ENCODE results near the gene SFXN4. TPM values are rescaled to one million over a fixed set of nuclear protein-coding genes. Genes with fewer than 3 reads are reported as not detected.

The SFXN4 gene
- total and polyA plus RNA-seq, 2 of the 13 experiments (the other 11 are each of a cell fraction or from before 2014, with no cell fraction given), result 47.7 to 64.9 TPM

DNA sequence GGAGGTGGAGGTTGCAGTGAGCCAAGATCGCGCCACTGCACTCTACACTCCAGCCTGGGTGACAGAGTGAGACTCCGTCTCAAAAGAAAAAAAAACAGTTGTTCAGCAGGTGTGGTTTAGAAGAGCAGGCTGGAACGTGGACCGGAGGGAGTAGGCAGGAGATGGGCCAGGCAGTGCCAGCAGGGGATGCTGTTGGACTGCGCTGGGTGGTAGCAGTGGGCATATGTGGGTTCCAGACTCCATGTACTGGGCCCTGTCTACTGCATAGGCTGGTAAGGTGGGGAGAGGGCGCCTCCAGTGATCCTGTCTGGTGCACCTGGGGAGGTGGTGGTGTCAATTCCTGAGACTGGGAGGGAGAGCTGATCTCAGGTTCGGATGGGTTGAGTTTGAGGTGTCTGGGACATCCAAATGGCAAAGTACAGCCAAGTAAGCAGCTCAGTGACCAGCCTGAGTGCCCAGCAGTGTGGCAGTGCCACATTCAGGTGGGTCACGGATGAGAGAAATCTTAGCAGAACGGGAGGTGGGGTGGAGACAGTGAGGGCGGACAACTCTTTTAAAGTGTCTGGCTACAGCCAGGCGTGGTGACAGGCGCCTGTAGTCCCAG, 25.9 kb downstream of the SFXN4 start (continued):
- TF ChIP-seq ZNF318 (CRISPR knock-in tag; IDR thresholded peaks at IDR 0.05), result no peak
- no peak for TF ChIP-seq UBTF (CRISPR knock-in tag; IDR thresholded peaks at IDR 0.05)
- no peak for TF ChIP-seq ZNF879 (CRISPR knock-in tag; IDR thresholded peaks at IDR 0.05)
- TF ChIP-seq HNRNPL (IDR thresholded peaks at IDR 0.05; ENCODE audit: low read depth, low read length), result peak; percentile 75; the same call in 1 of the 2 replicates
- TF ChIP-seq, protein P1, sequence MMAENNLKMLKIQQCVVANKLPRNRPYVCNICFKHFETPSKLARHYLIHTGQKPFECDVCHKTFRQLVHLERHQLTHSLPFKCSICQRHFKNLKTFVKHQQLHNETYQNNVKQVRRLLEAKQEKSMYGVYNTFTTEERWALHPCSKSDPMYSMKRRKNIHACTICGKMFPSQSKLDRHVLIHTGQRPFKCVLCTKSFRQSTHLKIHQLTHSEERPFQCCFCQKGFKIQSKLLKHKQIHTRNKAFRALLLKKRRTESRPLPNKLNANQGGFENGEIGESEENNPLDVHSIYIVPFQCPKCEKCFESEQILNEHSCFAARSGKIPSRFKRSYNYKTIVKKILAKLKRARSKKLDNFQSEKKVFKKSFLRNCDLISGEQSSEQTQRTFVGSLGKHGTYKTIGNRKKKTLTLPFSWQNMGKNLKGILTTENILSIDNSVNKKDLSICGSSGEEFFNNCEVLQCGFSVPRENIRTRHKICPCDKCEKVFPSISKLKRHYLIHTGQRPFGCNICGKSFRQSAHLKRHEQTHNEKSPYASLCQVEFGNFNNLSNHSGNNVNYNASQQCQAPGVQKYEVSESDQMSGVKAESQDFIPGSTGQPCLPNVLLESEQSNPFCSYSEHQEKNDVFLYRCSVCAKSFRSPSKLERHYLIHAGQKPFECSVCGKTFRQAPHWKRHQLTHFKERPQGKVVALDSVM (CRISPR knock-in tag; IDR thresholded peaks at IDR 0.05), result no peak
- peak; percentile 51; the same call in 1 of the 2 replicates for TF ChIP-seq KDM2A (CRISPR knock-in tag; IDR thresholded peaks at IDR 0.05; ENCODE audit: borderline replicate concordance, low read depth)
- TF ChIP-seq, protein P2, sequence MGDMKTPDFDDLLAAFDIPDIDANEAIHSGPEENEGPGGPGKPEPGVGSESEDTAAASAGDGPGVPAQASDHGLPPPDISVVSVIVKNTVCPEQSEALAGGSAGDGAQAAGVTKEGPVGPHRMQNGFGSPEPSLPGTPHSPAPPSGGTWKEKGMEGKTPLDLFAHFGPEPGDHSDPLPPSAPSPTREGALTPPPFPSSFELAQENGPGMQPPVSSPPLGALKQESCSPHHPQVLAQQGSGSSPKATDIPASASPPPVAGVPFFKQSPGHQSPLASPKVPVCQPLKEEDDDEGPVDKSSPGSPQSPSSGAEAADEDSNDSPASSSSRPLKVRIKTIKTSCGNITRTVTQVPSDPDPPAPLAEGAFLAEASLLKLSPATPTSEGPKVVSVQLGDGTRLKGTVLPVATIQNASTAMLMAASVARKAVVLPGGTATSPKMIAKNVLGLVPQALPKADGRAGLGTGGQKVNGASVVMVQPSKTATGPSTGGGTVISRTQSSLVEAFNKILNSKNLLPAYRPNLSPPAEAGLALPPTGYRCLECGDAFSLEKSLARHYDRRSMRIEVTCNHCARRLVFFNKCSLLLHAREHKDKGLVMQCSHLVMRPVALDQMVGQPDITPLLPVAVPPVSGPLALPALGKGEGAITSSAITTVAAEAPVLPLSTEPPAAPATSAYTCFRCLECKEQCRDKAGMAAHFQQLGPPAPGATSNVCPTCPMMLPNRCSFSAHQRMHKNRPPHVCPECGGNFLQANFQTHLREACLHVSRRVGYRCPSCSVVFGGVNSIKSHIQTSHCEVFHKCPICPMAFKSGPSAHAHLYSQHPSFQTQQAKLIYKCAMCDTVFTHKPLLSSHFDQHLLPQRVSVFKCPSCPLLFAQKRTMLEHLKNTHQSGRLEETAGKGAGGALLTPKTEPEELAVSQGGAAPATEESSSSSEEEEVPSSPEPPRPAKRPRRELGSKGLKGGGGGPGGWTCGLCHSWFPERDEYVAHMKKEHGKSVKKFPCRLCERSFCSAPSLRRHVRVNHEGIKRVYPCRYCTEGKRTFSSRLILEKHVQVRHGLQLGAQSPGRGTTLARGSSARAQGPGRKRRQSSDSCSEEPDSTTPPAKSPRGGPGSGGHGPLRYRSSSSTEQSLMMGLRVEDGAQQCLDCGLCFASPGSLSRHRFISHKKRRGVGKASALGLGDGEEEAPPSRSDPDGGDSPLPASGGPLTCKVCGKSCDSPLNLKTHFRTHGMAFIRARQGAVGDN (CRISPR knock-in tag; IDR thresholded peaks at IDR 0.05), result peak; percentile 37; the same call in 1 of the 2 replicates
- TF ChIP-seq BRD4 (CRISPR knock-in tag; IDR thresholded peaks at IDR 0.05), result no peak
- peak; percentile 23; the same call in 1 of the 2 replicates for TF ChIP-seq MED1 (CRISPR knock-in tag; IDR thresholded peaks at IDR 0.05)
- TF ChIP-seq, protein P3, sequence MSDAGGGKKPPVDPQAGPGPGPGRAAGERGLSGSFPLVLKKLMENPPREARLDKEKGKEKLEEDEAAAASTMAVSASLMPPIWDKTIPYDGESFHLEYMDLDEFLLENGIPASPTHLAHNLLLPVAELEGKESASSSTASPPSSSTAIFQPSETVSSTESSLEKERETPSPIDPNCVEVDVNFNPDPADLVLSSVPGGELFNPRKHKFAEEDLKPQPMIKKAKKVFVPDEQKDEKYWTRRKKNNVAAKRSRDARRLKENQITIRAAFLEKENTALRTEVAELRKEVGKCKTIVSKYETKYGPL (CRISPR knock-in tag; IDR thresholded peaks at IDR 0.05), result no peak
- no peak for TF ChIP-seq ZNF160 (CRISPR knock-in tag; IDR thresholded peaks at IDR 0.05)
